Gastrocnemius medialis (tissue), 4 donors: ENCODE data around the gene SMTNL1. TPM values are rescaled to one million over a fixed set of nuclear protein-coding genes. Genes with fewer than 3 reads are reported as not detected.

Experiments
- ATAC-seq, 2 donors: fragments of 150-250 bp; one replicate each; pipeline ENCODE4 v1.9.1; 2016
- DNase-seq, 2 donors: peaks; one replicate each; pipeline ENCODE4 v3.0.0-alpha.2; 2019
- H3K27ac ChIP-seq, 4 donors: fragments of 200-600 bp; sonication (generic); 1 replicate in 1 of 4; 2 replicates in 3 of 4; pipeline ENCODE4 v1.5.1; 2016 to 2018; ENCODE audit warnings: mild to moderate bottlenecking in 2 of 4, moderate library complexity in 1 of 4
- H3K27me3 ChIP-seq, 3 donors: fragments of 200-600 bp; sonication (generic) in 2 of 3; 1 replicate in 1 of 3; 2 replicates in 2 of 3; pipeline versions ENCODE4 v1.5.1 to v1.6.0; 2016 to 2019; ENCODE audit warnings: mild to moderate bottlenecking in 1 of 3, moderate library complexity in 1 of 3
- H3K36me3 ChIP-seq, 2 donors: fragments of 200-600 bp; sonication (generic) in 1 of 2; one replicate each; pipeline ENCODE4 v1.5.1; 2017 to 2018
- H3K4me1 ChIP-seq, 2 donors: fragments of 200-600 bp; sonication (generic) in 1 of 2; one replicate each; pipeline ENCODE4 v1.5.1; 2016 to 2017; ENCODE audit warnings: mild to moderate bottlenecking in 2 of 2
- H3K4me3 ChIP-seq, 4 donors: fragments of 200-600 bp; sonication (generic) in 3 of 4; 1 replicate in 1 of 4; 2 replicates in 3 of 4; pipeline ENCODE4 v1.5.1; 2016 to 2019; ENCODE audit warnings: mild to moderate bottlenecking in 2 of 4
- H3K9me3 ChIP-seq, 3 donors: fragments of 200-600 bp; sonication (generic) in 2 of 3; 1 replicate in 1 of 3; 2 replicates in 2 of 3; pipeline ENCODE4 v1.5.1; 2016 to 2019
- POLR2A ChIP-seq, 2 donors: fragments of 450-650 bp; IDR thresholded peaks; one replicate each; pipeline ENCODE4 v1.6.1; 2017; ENCODE audit warnings: antibody characterized with exemption in 2 of 2, mild to moderate bottlenecking in 2 of 2, moderate library complexity in 2 of 2
- in situ Hi-C, 4 donors: fragments of 200-750 bp; cut with MboI; loops; one replicate each; pipeline versions ENCODE4 v1.15.0 to v1.8.0; 2017; ENCODE audit warnings: low sequenced_read_pairs in 4 of 4
- intact Hi-C: fragments of 100-400 bp; cut with DNase I; formaldehyde crosslinking; loops from one replicate; pipeline ENCODE4 v1.15.1; 2023; ENCODE audit warnings: low total_unique reads
- total RNA-seq, 4 donors: library from RNA; depleted of rRNA; stranded (reverse); fragments of >200 nt; gene quantifications; one replicate each; pipeline versions ENCODE4 v1.1.0 to v1.2.3, GENCODE V29; 2016
- TF ChIP-seq, protein P1 (sequence below), 5 experiments: fragments of 450-650 bp in 3 of 5; fragments of 200-600 bp in 2 of 5; sonication (generic) in 2 of 5; IDR thresholded peaks in 4 of 5; conservative IDR thresholded peaks in 1 of 5; 1 replicate in 4 of 5; 2 replicates in 1 of 5; pipeline ENCODE4 v1.5.1; 2016 to 2019; ENCODE audit warnings: antibody characterized with exemption in 5 of 5, mild to moderate bottlenecking in 3 of 5, moderate library complexity in 3 of 5

SMTNL1 gene
- total RNA-seq, 4 donors from 2014 or later: 23.0 to 52.7 (median 43.4) TPM

DNA sequence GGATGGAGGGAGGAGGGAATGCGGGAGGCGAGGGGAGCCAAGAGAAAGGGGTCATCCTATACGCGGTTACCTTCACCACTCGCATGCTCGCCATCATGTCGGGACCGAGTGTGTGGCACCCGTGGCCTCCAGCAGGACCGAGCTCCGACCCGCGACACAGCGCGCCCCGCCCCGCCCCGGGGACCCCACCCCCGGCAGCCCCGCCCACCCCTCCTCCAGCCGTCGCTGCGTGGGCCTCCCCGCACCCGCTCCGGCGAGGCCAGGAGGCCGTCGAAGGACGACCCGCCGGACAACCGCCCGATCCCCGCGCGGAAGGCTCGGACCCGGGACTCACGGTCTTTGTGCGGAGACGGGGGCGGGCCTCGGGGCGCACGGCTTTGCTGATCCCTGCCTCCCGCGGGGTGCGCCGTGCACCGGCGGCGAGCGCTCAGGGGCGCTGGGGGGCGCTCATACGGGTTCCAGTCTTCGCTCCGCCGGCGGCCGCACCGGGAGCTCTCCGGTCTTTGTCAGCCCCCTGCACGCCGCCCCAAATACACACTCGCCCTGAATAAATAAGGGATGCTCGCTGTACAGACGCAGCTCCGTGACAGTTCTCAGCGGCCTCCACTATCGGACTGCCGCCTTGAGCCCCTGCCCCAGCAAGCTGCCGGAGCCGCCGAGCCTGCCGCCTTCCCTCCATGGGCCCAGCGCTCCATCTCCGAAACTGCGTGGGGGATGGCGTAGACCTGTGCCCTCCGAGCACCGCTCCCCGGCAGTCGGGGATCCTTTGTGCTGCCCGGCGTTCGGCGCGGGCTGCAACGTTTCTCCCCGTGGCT, 30.3 kb downstream of the SMTNL1 start, which contains the start of gene UBE2L6:
Gene UBE2L6 (minus strand): TSS at position 158 of the 815 bp plus-strand sequence. CDS start 61 bp downstream, at position 97.
- in situ Hi-C loops: loop anchor here in 3 of 4 donors (5.0 to 25.0 kb wide), 2 partner anchors 75 to 245 kb away; no protein-coding TSS in a partner anchor
- DNase-seq: peak in 1 of 2 donors; percentile 14
- TF ChIP-seq, protein P1, sequence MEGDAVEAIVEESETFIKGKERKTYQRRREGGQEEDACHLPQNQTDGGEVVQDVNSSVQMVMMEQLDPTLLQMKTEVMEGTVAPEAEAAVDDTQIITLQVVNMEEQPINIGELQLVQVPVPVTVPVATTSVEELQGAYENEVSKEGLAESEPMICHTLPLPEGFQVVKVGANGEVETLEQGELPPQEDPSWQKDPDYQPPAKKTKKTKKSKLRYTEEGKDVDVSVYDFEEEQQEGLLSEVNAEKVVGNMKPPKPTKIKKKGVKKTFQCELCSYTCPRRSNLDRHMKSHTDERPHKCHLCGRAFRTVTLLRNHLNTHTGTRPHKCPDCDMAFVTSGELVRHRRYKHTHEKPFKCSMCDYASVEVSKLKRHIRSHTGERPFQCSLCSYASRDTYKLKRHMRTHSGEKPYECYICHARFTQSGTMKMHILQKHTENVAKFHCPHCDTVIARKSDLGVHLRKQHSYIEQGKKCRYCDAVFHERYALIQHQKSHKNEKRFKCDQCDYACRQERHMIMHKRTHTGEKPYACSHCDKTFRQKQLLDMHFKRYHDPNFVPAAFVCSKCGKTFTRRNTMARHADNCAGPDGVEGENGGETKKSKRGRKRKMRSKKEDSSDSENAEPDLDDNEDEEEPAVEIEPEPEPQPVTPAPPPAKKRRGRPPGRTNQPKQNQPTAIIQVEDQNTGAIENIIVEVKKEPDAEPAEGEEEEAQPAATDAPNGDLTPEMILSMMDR (IDR thresholded peaks at IDR 0.05 in 4 of 5, conservative IDR thresholded peaks at IDR 0.05 in 1 of 5): peak in 2 of 5 experiments; percentile 72 to 78
- TF ChIP-seq POLR2A (IDR thresholded peaks at IDR 0.05): no peak

DNA sequence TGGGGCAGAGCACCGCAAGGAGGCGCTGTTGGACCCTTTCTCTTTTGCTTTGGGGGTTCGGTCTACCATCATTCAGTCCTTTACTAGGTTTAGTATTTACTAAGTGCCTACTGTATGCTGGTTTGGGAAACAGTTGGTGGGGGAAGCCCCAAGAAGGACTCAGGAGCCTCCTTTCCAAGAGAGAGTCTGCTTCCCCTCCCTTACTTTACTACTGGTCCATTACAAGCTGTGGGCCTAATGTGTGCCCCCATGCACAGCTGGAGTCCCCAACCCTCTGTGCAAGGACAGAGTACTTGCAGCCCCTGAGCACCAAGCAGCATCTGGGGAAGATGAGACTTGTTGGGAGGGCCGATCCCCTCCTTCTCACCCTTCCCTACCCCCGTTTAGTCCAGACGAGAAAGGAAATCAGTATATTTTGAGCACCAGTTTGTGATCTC, 31.0 kb downstream of the SMTNL1 start:
- intact Hi-C loops (loop anchor here (1.0 to 10.0 kb wide), 3 partner anchors 76 to 226 kb away; no protein-coding TSS in a partner anchor), in situ Hi-C loops (loop anchor here in 3 of 4 donors (5.0 to 25.0 kb wide), 2 partner anchors 74 to 244 kb away; no protein-coding TSS in a partner anchor)
- peak; percentile 28 to 58 for DNase-seq

More for the DNA sequence above, 30.3 kb downstream of the SMTNL1 start, which contains the start of gene UBE2L6:
- H3K4me3 ChIP-seq: peak within 1 kb of the TSS; percentile 81 to 99 (median 88)
- H3K36me3 ChIP-seq: no peaks in the 10 kb centered on the region
- intact Hi-C loops: loop anchor here (1.0 to 10.0 kb wide), 4 partner anchors 29 to 227 kb away; partner anchors contain the start of gene SERPING1
- peaks cover 13 to 32% of the 10 kb centered on the region in 2 donors for H3K4me1 ChIP-seq
- no peaks in the 10 kb centered on the region for H3K9me3 ChIP-seq
- H3K27me3 ChIP-seq: no peaks in the 10 kb centered on the region
- H3K27ac ChIP-seq: peak within 1 kb of the TSS; percentile 74 to 79 (median 78)
- ATAC-seq: peak; percentile 69 to 71

DNA sequence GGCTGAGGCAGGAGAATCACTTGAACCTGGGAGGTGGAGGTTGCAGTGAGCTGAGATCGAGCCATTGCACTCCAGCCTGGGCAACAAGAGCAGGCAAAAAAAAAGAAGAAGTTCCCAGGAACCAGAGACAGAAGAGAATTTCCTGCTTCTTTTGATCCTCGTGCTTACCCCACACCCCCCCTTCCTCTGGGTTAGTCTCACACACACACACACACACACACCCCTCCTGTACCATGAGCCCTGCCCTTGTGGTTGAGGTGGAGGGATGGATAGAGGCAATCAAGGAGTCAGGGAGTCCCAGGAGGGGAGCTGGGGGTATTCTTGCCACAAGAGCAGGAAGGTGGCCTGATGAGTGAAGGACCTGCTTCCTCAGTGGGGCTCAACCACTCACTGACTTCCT, 34.2 kb downstream of the SMTNL1 start:
- DNase-seq (no peak), ATAC-seq (no peak)
- H3K27ac ChIP-seq: no peak overlapping the region
- intact Hi-C loops: no loop called here
- H3K4me1 ChIP-seq: peaks cover 4 to 18% of the 10 kb centered on the region in 2 donors
- no peak for TF ChIP-seq POLR2A (IDR thresholded peaks at IDR 0.05)
- TF ChIP-seq, protein P1 (IDR thresholded peaks at IDR 0.05 in 4 of 5, conservative IDR thresholded peaks at IDR 0.05 in 1 of 5): no peak
- no peaks in the 10 kb centered on the region for H3K9me3 ChIP-seq
- peaks cover 0 to 2% (median 0%) of the 10 kb centered on the region in 3 donors for H3K27me3 ChIP-seq
- in situ Hi-C loops: loop anchor here in 1 of 4 donors (25.0 kb wide), 1 partner anchor 241 kb away; no protein-coding TSS in a partner anchor
- H3K36me3 ChIP-seq: no peaks in the 10 kb centered on the region
- H3K4me3 ChIP-seq: no peak overlapping the region

More for the DNA sequence above, 31.0 kb downstream of the SMTNL1 start:
- no peaks in the 10 kb centered on the region for H3K27me3 ChIP-seq
- H3K36me3 ChIP-seq: no peaks in the 10 kb centered on the region
- peak overlapping the region; percentile 74 to 79 (median 78) for H3K27ac ChIP-seq
- H3K4me3 ChIP-seq: peak overlapping the region; percentile 81 to 99 (median 88)
- ATAC-seq: no peak
- no peak for TF ChIP-seq POLR2A (IDR thresholded peaks at IDR 0.05)
- TF ChIP-seq, protein P1 (IDR thresholded peaks at IDR 0.05 in 4 of 5, conservative IDR thresholded peaks at IDR 0.05 in 1 of 5): peak in 4 of 5 experiments; percentile 15 to 85 (median 76)
- H3K4me1 ChIP-seq: peaks cover 13 to 32% of the 10 kb centered on the region in 2 donors
- no peaks in the 10 kb centered on the region for H3K9me3 ChIP-seq

DNA sequence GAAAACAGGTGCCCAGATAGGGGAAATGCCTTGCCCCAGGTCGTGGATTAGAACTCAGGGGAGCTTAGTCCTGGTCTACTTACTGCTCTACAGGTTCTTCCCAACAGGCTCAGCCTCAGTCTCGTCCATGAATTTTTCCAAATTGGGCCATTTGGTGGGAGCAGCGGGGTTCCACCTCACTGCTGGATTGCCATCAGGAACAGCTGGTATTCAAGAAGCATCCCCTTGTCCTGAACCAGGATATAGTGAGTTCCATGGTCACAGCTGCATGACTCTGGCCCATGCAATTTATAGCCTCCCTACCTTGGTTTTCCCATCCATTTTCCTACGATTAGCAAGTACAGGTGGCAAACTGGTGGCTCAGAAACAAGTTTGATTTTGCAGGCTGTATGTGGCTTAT, 36.7 kb downstream of the SMTNL1 start:
- in situ Hi-C loops: loop anchor here in 1 of 4 donors (25.0 kb wide), 1 partner anchor 238 kb away; no protein-coding TSS in a partner anchor

More for the DNA sequence above, 36.7 kb downstream of the SMTNL1 start:
- no peaks in the 10 kb centered on the region for H3K9me3 ChIP-seq
- H3K36me3 ChIP-seq: no peaks in the 10 kb centered on the region
- ATAC-seq: no peak
- intact Hi-C loops: no loop called here
- no peak overlapping the region for H3K27ac ChIP-seq
- peaks cover 3 to 5% of the 10 kb centered on the region in 2 donors for H3K4me1 ChIP-seq
- no peak overlapping the region for H3K4me3 ChIP-seq
- peaks cover 0 to 2% (median 0%) of the 10 kb centered on the region in 3 donors for H3K27me3 ChIP-seq
- no peak for DNase-seq
- TF ChIP-seq, protein P1 (IDR thresholded peaks at IDR 0.05 in 4 of 5, conservative IDR thresholded peaks at IDR 0.05 in 1 of 5): no peak
- TF ChIP-seq POLR2A (IDR thresholded peaks at IDR 0.05): no peak
